ENCODE results near the gene ATXN7.

The ATXN7 gene

DNA sequence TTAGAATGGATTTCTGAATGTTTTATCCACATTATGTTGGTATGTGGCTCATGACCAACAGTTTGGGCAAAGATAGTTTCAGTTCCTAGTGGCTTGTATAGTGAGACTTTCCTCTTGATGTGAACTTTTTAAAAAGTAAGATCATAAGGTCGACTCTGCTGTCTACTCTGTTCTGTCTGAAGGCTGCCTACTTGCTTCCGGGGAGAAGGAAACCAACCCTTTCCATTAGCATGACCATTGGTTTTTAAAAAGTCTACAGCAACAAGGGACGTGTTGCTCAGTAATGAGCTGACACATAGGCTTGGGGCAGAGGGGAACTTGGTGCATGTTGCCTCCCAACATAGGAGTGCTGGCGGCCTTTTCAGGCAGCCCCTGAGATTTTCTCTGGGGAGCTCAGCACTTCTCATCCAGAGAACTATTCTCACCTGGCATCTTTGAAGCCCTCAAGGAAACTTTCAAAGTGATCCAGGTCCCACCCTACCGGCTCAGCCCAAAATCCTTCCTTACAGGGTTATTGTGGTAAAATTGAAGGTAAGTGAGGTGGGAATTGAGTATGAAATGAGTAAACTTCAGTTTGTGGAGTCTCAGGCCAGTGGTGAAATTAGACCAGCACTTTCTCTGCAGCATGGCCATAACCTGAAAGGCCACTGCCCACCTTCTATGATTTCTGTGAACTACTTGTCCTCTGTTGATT is 129.0 kb downstream of the ATXN7 start:
- DNase-seq: no peak

DNA sequence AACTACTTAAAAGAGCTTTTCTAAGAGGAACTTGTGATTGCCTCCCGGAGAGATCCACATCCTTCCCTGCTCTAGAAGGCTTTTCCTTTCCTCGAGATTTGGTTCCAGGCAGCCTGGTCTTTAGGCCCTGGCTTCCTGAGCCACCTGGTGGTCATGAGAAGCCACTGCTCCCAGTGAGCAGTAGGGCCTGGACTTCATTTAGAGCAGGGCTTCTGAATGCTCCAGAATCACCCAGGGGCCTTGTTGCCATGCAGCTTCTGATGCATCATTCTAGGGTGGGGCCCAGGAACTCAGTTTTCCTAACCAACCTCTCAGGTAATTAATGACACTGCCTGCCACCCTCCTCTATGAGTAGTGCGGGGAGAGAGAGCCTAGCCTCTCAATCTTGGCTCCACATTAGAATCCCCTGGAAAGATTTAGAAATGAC is 130.0 kb downstream of the ATXN7 start:
- DNase-seq: peak; percentile 32

DNA sequence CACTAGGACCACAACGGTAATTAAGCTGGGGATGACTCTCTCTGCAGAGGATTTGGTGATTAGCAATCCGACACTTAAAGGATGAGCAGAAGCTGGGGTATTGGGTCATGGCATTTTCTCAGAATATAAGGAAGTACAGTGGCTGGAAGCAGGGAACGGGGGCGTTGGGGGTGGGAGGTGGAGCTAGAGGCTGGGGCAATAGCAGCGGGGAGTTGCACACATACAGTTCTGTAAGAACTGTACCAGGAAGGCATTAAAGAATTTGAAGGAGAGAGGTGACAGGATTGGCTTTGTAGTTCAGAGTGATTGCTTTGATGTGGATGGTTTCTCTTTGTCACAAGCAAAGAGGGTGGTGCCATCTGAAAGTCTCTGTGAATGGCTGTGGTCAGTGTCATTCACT is 131.4 kb downstream of the ATXN7 start:
- no peak for DNase-seq

DNA sequence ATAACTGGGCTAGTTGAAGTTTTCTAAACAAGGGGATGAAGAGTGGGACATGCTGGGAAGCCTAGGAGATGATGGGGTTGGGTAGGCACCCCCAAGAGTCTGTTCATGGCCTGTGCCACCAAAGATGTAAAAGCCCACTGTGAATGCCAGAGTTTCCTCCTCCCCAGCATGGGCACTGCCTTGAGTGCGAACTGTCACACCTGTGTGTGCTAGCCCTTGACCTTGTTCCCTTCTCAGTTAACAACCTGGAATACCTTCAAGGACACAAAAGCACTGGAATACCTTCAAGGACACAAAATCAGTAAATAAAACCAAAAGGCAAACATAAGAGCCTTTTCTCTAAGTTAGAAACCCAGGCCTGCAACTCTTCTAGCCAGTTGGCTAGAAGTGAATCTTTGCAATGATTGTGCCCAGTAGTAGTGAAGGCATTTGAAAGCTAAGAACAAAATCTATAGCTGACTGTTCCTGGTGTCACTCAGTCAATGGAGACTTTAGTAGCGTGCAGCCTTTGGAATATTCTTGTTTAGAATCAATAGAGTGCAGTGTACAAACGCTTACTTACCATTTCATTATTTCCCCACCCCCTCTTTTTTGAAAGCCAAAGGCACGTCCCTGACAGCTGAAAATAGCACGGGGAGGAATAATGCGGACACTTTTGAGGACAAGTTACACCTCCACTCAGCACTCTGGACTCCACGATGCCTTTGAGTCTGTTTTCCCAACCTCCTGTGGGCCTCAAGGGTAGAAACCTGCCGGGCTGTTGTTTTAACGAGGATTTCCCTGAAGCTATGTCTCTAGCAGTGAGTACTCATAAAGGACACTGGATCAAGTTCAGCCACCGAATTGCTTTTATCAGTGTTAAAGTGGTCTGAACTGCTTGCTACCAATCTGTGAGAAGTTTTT is 135.4 kb downstream of the ATXN7 start:
- DNase-seq: no peak

DNA sequence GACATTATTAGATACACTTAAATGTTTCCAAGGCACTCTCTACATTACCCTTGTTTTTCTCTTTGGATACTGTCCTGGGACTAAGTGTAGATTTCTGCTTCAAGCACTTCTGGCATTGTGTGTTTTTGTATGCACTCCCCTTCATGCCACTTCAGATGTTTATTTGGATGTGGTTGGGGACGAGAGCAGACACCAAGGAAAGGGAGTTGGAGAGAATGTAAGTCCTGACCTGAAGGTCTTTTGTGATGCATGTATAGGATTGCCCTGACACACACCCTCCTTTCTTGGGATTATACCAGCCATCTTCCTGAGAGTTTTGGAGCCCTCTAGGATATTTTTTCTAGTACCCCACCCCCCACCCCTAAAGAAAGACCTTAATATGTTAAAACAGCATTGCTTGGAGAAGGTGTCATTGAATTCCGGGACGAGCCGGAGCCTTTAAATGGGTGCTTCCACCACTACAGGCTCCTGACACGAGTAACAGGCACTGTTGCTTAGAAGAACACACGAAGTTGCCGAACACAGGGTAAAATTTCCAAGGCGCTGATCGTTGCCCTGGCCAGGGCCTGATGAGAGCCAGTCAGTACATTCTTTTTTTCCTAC is 136.9 kb downstream of the ATXN7 start:
- DNase-seq: no peak

DNA sequence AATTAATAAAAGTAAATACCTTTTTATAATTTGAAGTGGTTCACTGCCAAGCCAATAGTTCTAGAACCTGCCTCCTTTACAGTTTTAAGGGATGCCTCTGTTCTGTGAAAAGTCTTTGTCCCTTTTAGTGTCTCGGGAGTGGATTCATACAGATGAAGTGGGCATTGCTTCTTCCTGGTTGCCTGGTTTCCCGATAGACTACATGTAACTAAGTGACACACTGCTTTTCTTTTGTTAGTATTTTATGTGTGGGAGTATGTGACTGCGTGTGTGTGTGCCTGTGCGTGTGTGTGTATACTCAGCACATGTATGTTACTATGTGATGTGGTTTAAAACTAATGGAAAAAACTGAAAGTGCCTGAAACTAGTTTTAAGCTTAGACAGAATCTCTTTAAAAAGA is 138.6 kb downstream of the ATXN7 start:
- DNase-seq: no peak

DNA sequence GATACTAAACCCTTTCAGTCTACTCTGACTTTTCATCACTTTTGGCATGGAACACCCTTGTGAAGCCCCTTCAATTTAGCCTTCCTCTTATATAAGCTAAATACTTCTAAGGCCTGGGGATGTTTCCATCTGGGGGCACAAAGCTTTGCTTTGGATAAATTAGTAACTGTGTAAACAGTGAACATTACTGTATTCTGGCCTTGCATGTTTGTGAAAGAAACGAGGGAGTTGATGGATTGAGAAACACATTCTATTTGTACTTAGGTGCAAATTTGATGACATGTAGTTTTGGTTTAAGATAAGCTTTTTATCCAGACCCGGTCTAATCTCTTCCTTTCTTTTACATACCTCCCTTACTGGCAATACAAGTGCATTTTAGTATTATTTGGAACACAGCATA is 139.9 kb downstream of the ATXN7 start:
- no peak for DNase-seq

DNA sequence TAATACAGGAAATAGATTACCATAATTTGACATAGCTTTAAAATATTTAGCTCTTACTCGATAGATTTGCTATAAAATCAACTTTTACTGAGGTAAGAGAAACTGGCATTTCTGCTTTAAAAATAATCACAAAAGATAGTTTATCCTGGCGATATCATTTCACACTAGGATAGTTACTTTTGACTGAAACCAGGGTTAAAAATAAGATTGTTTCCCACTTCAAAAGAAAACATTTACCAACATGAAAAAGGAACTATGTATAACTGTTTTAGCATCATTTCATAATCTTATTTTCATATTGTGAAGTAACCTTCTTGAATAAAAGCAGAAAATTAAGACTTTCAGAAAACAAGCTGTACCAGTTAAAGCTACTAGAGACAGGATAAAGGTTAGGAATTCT is 144.3 kb downstream of the ATXN7 start:
- no peak for DNase-seq

DNA sequence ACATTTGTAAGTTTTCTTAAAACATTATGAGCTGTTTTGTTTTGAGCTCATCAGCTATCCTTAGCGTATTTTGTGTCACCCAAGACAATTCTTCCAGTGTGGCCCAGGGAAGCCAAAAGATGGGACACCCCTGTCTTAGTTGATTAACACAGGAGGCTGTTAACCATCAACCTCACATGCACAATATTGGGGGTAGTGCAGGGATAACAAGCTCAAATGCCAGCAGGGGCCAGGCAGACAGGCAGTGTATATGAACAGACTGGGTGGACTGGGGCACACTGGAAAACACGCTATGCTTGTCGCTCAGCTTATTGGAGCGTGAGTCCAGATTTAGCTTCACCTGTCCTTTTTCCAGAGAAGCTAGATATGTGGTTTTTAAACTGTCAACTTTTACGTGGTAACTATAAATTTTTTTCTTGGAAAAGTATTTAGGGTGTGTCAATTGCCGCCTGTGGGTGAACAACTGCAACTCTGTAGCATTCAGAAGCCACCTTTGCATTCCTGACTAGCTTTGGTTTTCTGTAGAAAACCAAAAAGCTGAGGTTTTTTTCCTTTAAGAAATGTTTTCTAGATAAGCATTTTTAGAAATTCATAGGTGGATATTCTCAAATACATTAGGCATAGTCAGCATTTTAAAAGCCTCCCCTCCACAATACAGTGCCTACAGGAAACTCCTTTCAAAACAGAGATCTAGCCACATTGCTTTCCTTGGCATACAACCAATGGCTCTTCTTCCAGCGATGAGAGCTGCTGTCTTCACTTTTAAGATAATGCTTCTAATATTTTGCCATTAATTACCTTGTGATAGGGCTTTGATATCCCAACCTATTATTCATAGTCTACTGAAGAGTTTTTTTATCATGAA is 145.1 kb downstream of the ATXN7 start:
- no peak for DNase-seq

DNA sequence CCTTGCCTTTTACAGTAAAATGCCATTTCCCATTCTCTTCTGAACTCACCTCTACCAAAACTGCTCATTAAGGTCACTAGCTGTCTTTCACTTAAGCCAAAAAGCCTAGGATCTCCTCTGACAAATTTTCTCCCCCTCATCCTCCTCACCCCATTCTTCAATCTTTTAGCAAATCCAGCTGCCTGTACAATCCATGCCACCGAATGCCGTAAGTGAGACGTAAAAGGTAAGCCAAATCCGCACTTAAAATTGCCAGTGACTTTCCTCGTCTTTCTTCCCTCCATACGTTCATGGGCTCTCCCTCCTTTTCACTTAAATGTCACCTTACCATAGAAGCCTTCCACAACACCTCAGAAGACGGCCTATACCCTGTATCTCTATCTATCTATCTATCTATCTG is 145.9 kb downstream of the ATXN7 start:
- no peak for DNase-seq

DNA sequence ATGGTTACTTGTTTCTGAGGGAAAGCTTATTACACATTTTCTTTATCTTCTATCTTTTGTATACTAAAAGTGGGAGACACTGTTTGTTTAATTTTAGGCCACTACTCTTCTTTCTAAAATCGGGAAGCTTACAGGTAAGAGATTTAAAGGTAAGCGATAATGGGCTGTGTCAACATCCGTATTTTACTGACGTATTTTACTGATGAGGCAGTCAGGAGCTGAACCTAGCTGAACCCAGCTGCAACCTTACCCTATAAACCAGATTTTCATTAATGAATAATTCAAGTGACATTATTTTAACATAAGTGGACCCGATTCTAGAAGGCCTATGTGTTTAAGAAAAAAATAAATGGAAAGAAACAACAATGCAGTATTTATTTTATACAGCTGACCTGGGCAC is 146.5 kb downstream of the ATXN7 start:
- no peak for DNase-seq

DNA sequence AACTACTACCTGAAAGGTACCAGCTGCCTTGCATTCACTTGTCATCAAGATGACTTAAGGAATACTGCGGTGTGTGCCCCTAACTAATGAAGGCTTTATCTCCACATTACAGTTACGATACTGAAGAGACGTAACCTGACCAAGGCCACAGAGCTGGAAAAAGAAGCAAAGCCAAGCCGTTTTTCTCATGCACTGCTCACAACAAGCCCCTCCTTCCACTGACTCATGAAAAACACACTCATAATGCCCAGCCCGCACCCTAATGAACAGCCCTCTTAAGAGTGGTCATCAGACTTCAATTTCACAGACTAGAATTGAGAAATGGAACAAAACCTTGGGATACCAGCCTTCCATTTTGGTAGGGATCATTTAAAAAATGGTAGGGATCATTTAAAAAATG is 148.0 kb downstream of the ATXN7 start:
- DNase-seq: no peak

DNA sequence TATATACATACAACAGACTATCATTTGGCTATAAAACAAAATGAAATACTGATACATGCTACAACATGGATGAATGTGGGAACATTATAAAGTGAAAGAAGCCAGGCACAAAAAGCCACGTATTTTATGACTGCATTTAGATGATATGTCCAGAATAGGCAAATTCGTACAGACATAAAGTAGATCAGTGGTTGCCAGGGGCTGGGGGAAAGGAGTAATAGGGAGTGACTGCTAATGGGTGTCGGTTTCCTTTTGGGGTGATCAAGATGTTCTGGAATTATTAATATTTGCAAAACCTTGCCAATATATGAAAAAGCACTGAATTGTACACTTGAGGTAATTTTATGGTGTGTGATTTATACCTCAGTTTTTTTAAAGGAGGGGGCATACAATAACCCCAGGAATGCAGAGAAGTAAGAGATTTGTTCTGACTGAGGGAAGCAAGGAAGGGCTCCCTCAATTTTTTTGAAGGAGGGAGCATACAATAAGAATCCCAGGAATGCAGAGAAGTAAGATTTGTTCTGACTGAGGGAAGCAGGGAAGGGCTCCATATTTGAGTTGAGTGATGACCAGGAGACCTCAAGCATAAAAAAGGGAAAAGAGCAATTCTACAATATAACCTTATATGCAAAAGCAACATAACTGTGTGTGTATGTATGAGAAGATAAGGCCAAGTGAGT is 153.4 kb downstream of the ATXN7 start:
- no peak for DNase-seq

DNA sequence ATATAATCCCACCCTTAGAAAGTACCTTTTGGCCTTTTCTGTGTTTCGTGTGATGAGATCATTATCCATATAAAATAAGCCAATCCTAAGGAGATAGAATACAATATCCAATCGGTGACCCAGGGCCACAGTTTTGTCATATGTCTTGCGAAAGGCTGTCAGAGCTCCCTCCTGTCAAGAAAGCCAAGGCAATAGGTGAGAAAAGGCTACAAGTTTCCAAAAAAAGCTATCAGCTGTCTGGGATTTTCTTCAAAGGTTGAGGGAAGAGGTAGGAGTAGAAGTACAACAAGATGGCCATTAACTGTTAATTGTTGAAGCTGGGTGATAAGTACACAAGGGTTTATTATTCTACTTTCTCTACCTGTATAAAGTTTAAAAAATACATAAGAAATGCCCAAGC is 155.6 kb downstream of the ATXN7 start:
- no peak for DNase-seq

DNA sequence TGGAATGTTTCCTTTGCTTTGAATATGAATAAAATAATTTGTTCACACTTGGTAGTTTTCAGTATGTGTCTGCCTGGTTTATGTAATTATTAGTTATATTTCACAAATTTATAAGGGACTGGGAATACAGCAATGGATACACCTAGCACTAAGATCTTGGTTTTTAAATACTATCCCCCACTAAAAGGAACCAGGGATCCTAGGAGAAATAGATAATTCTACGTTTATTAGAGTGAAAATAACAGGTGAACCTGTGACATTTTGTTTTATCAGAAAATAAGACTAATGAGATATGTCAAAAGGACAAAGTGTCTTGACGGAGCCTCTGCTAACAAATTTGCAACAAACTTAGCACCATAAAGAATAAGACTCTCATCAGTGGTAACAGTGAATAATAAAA is 156.2 kb downstream of the ATXN7 start:
- DNase-seq: no peak

DNA sequence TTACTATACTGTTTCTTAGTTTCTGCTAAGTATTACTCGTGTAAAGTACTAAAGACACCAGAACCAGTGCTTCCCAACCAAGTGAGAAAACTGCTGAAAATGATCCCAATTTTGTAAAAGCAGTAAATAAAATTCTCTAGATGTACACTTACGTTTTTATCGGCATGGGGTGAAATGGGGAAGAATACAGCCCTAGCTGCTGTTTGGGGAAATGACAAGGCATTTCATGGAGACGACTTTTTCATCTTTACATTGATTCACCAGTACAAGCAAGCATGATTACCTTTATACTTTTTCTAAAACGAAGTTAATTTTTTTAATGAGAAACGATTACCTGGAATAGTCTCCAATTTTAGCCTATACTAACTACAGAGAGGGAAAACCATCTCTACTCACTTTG is 158.3 kb downstream of the ATXN7 start:
- no peak for DNase-seq

DNA sequence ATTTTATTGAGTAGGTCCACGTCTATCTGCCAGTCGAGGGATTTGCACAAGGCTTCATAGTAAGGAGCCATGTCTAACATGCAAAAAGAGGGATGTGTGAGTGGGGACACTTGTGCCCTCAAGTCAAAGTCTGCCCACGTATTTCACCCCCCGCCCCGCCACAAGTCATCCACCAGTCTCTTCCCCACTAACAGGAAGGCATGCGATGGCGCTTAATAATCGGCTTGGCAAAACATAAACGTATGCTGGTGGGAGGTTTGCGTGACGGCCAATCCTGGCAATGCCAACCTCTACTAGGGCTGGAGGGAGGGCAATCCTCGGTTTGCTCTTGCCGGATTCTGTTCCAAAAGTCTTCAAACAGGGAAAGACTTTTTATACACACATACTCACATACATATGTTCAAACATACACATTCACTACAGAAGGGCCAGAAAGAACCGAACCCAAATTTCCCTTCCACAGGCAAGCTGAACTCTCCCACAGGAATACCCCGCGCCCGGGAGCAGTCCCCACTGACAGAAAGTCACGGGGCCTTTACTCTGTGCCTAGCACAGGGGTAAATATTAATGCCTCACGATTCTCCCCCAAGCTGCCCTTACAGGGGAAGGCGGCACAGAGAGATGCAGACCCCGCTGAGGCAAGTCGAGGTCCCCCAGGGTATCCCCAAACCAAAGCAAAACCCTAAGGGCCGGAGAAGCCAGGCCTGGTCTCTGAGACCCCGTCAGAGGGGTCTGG is 159.0 kb downstream of the ATXN7 start:
- DNase-seq: no peak

DNA sequence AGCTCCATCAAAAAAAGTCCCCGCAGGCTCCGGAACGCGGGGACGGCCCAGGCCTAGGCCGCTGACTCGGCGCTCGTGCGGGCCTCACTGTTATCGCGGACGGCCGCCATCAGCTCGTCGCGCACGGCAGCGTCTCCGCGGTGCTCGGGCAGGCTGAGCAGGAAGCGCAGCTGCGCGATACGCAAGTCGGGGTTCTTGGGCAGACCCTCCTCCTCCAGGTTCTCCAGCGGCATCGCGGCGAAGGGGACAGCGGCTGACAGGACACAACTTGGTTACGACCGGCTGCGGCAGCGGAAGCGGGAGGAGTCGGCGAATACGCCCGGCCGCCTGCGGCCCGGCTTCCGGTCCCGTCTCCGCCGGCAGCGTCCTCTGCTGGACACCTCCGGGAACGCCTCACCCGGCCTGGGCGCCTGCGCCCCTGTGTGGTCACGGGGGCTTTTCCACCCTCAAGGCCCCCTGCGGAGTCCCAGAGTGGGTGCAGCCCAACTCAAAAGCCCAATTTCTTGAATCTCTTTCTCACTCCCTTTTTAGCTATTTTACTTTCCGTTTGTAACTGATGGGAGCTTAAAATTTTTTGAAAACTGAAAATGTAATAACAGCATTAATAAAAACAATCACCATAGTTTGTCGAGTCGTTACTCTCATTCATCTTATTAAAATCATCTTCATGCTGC is 159.7 kb downstream of the ATXN7 start, which contains the start of gene PSMD6:
Gene PSMD6, minus strand, starts transcription at position 308 of the 674 bp plus-strand sequence. Its CDS starts 75 bp downstream, at position 233.
- peak; percentile 92 for DNase-seq

DNA sequence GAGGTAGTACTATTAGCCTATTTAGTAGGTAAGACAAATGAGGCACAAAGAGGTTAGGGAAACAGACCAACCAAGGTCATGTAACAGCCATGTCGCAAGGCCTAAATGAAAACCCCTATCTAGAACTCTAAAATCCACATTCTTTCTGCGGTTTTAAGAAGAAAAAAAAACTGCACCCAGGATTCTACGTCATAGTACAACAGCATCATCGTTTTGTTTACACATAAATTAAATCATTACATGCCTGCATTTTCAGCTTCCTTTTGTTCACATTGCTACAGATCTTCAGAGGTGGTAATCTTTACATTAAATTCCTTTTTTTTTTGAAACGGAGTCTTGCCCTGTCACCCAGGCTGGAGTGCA is 160.2 kb downstream of the ATXN7 start:
- no peak for DNase-seq

DNA sequence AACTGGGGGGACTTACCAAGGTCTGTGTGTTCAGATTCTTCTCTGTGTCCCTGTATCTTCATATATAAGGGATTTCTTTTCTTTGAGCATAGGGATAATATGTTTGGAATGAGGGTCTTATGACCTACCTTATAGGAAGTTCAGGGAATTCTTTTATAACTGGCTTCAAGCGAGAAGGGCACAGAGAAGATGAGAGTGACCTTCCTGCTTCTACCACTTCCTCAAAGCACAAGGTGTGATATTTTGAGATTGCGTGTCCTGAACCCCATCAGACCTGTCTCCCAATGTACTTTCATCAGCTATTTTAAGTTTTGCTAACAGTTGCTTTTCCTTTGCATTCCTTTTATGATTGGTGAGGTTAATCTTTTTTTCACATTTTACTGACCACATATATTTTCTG is 162.7 kb downstream of the ATXN7 start:
- DNase-seq: no peak

DNA sequence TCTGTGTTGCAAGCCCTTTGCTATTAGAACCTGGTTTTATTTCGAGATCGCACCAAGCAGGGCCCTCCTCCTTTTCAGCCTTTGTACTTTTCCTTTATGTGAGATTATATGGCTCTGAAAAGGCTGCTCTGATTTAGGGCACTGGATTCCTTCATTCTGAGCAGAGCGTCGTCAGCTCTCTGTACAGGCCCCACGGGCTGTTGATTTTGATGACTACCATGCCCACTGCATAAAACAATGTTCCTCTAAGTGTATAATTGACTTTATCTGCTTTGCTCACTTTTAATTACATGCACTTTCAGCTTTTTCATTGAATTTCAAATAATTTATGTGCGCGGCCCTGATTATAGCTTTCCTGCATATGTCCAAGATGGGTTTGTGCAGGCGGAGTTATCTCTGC is 164.0 kb downstream of the ATXN7 start:
- DNase-seq: no peak

Measured in activated effector memory CD4-positive, alpha-beta T cell treated with Interleukin-2 at 50 U/mL for 16 hours (primary cell).